ENCODE measurements around the gene ULK3. TPM values are rescaled to one million over a fixed set of nuclear protein-coding genes. Genes with fewer than 3 reads are reported as not detected.

ULK3 gene
- total and polyA plus RNA-seq, 10 donors: 33.2 to 74.6 (median 60.3) TPM

GRCh38 chr15:74790080-74790916 is 52.7 kb downstream of the ULK3 start:
- TF ChIP-seq POLR2AphosphoS5 (IDR thresholded peaks at IDR 0.05) (peak; percentile 77 to 83 (median 83)), POLR2A (IDR thresholded peaks at IDR 0.05) (no peak), CTCF (IDR thresholded peaks at IDR 0.05 in 8 of 11, conservative IDR thresholded peaks at IDR 0.05 in 3 of 11) (no peak)
- WGBS, 5 donors: 3 to 7% (median 5%) methylated on average over 15 of the region's 15 CpGs
- Histone ChIP-seq H3K9me3 (no peaks in the 10 kb centered on the region), H3K4me3 (peak overlapping the region in 7 of 8 donors; percentile 46 to 98 (median 52)), H3K27me3 (replicated peaks in 1 of 7) (no peaks in the 10 kb centered on the region), H3K27ac (peak overlapping the region; percentile 94 to 99 (median 96)), H3K4me1 (peaks cover 93 to 100% (median 99%) of the 10 kb centered on the region in 6 donors), H3K36me3 (peaks cover 0 to 45% (median 2%) of the 10 kb centered on the region in 6 donors)
- intact Hi-C loops (cut with DNase I; ENCODE audit: low total_unique reads): no loop called here
- peak; percentile 90 for DNase-seq

GRCh38 chr15:74789741-74790079 is 53.2 kb downstream of the ULK3 start:
- Histone ChIP-seq H3K4me3 (peak overlapping the region; percentile 45 to 98 (median 51)), H3K27ac (peak overlapping the region; percentile 94 to 99 (median 96)), H3K27me3 (replicated peaks in 1 of 7) (no peaks in the 10 kb centered on the region), H3K9me3 (no peaks in the 10 kb centered on the region), H3K4me1 (peaks cover 93 to 100% (median 99%) of the 10 kb centered on the region in 6 donors), H3K36me3 (peaks cover 0 to 45% (median 0%) of the 10 kb centered on the region in 6 donors)
- intact Hi-C loops (cut with DNase I; ENCODE audit: low total_unique reads): no loop called here
- TF ChIP-seq POLR2A (IDR thresholded peaks at IDR 0.05) (no peak), POLR2AphosphoS5 (IDR thresholded peaks at IDR 0.05) (no peak), CTCF (IDR thresholded peaks at IDR 0.05 in 8 of 11, conservative IDR thresholded peaks at IDR 0.05 in 3 of 11) (no peak)
- DNase-seq: no peak
- WGBS, 5 donors: 3 to 13% (median 10%) methylated on average over 3 of the region's 3 CpGs

GRCh38 chr15:74789171-74789631 is 53.8 kb downstream of the ULK3 start:
- 20 to 29% (median 24%) methylated on average over 6 to 14 of the region's 14 CpGs for WGBS, 5 donors

More at GRCh38 chr15:74789171-74789631, 53.8 kb downstream of the ULK3 start:
- DNase-seq: peak; percentile 90
- Histone ChIP-seq H3K36me3 (peaks cover 0 to 45% (median 0%) of the 10 kb centered on the region in 6 donors), H3K4me1 (peaks cover 94 to 100% (median 99%) of the 10 kb centered on the region in 6 donors), H3K4me3 (peak overlapping the region; percentile 45 to 98 (median 51)), H3K9me3 (no peaks in the 10 kb centered on the region), H3K27ac (peak overlapping the region; percentile 94 to 99 (median 96)), H3K27me3 (replicated peaks in 1 of 7) (no peaks in the 10 kb centered on the region)
- intact Hi-C loops (cut with DNase I; ENCODE audit: low total_unique reads): no loop called here
- TF ChIP-seq CTCF (IDR thresholded peaks at IDR 0.05 in 8 of 11, conservative IDR thresholded peaks at IDR 0.05 in 3 of 11) (no peak), POLR2A (IDR thresholded peaks at IDR 0.05) (peak in 1 of 3 donors; percentile 15), POLR2AphosphoS5 (IDR thresholded peaks at IDR 0.05) (peak; percentile 36 to 78 (median 68))

Measured in spleen (tissue), 11 donors.